MM.1S (cell line): ENCODE measurements around the gene DCLK1.

Experiments
- EZH2 ChIP-seq: fragments of 300-600 bp; sonication (generic); optimal IDR thresholded peaks from 2 replicates; pipeline ENCODE3; 2017; ENCODE audit warnings: low read depth, mild to moderate bottlenecking, antibody characterized with exemption, low read length, mixed read lengths
- TF ChIP-seq, protein P1 (sequence below): fragments of 300-600 bp; sonication (generic); IDR thresholded peaks from 2 replicates; pipeline ENCODE4 v1.5.1; 2016; ENCODE audit warnings: antibody characterized with exemption, low read length, mixed read lengths

DNA sequence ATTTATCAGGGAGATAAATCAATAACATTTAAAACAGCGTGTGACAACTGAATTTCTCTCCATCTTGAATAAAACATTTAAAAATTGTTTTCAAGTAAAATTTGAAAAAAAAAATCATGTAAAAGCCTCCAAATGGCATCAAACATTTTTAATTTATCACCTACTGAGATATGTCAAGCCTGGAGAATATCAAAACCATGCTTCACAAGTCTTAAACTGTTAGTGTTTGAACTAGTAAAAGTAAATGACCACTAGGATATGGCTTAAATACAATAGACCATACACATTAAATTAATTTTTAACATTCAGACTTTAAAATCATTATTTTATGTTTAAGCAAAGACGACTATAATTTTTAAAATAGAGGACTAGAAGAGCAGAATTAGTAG is 281.9 kb downstream of the DCLK1 start:
- TF ChIP-seq, protein P1, sequence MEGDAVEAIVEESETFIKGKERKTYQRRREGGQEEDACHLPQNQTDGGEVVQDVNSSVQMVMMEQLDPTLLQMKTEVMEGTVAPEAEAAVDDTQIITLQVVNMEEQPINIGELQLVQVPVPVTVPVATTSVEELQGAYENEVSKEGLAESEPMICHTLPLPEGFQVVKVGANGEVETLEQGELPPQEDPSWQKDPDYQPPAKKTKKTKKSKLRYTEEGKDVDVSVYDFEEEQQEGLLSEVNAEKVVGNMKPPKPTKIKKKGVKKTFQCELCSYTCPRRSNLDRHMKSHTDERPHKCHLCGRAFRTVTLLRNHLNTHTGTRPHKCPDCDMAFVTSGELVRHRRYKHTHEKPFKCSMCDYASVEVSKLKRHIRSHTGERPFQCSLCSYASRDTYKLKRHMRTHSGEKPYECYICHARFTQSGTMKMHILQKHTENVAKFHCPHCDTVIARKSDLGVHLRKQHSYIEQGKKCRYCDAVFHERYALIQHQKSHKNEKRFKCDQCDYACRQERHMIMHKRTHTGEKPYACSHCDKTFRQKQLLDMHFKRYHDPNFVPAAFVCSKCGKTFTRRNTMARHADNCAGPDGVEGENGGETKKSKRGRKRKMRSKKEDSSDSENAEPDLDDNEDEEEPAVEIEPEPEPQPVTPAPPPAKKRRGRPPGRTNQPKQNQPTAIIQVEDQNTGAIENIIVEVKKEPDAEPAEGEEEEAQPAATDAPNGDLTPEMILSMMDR: no peak
- TF ChIP-seq EZH2: no peak
